NCI-H2196 treated with DMSO at 0.1 percent for 48 hours (cell line): Measurements from ENCODE around the gene VAT1L.

Source experiments
- DNase-seq: peaks from one replicate; lab custom pipeline; 2025; ENCODE audit not compliant: unreplicated experiment; lab: John Stamatoyannopoulos, UW

Gene VAT1L

GRCh38 chr16:77781091-77781490 is 7.3 kb upstream of the VAT1L start:
- DNase-seq, result no peak

- no peak for DNase-seq
These were observed 5.7 kb upstream of the VAT1L start for GRCh38 chr16:77782694-77783093.

GRCh38 chr16:77784441-77785372 is 3.7 kb upstream of the VAT1L start:
- no peak for DNase-seq

GRCh38 chr16:77785373-77785764 is 3.0 kb upstream of the VAT1L start:
- no peak for DNase-seq

GRCh38 chr16:77786186-77786847 is 2.0 kb upstream of the VAT1L start:
- DNase-seq, result no peak

- no peak for DNase-seq
These were observed 912 bp upstream of the VAT1L start for GRCh38 chr16:77787452-77787851.

GRCh38 chr16:77789085-77790008 is 983 bp downstream of the VAT1L start:
- no peak for DNase-seq

- DNase-seq, result no peak
These were observed 1.6 kb downstream of the VAT1L start for GRCh38 chr16:77790009-77790372.

- DNase-seq, result no peak
These were observed 2.5 kb downstream of the VAT1L start for GRCh38 chr16:77790912-77791311.

GRCh38 chr16:77793417-77793816 is 5.1 kb downstream of the VAT1L start:
- DNase-seq, result no peak

GRCh38 chr16:77794586-77794985 is 6.2 kb downstream of the VAT1L start:
- no peak for DNase-seq

- no peak for DNase-seq
These were observed 13.5 kb downstream of the VAT1L start for GRCh38 chr16:77801817-77802216.

- DNase-seq, result no peak
These were observed 17.0 kb downstream of the VAT1L start for GRCh38 chr16:77805398-77805797.

GRCh38 chr16:77807021-77807420 is 18.7 kb downstream of the VAT1L start:
- DNase-seq, result no peak

GRCh38 chr16:77812856-77813500 is 24.6 kb downstream of the VAT1L start:
- DNase-seq, result no peak

GRCh38 chr16:77816293-77816692 is 27.9 kb downstream of the VAT1L start:
- DNase-seq, result no peak

GRCh38 chr16:77820340-77820739 is 32.0 kb downstream of the VAT1L start:
- DNase-seq, result no peak

- DNase-seq, result no peak
These were observed 34.3 kb downstream of the VAT1L start for GRCh38 chr16:77822661-77823060.

- no peak for DNase-seq
These were observed 34.7 kb downstream of the VAT1L start for GRCh38 chr16:77823067-77823466.

GRCh38 chr16:77825196-77825595 is 36.8 kb downstream of the VAT1L start:
- no peak for DNase-seq

GRCh38 chr16:77827032-77827431 is 38.7 kb downstream of the VAT1L start:
- DNase-seq, result no peak
